Measurements from ENCODE around the gene HYAL2. TPM values are rescaled to one million over a fixed set of nuclear protein-coding genes. Genes with fewer than 3 reads are reported as not detected.

Gene HYAL2
- total RNA-seq, 6 donors from 2014 or later = 120 to 389 (median 226) TPM

DNA sequence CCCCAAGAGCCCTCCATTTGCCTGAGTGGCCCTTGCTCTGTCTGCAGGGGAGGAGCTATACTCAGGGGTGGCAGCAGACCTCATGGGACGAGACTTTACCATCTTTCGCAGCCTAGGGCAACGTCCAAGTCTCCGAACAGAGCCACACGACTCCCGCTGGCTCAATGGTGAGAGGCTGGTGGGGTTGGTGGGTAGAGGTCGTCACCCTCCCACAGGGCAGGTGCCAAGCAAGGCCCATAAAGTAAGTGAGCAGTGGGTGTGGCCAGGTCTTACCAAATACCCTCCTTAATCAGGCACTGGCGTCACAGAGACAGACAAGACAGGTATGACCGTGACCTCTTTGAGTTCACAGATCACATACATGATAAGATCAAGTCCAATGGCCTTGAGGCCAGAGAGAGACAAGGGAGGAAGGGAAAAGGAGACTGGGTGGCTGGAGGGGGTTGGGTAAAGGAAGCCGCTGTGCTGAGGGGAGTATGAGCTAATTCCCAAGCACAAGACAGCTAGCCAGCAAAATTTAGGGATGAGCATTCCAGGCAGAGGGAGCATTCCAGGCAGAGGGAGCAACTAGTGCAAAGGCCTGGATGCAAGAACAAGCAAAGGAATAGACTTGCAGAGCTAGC is 51.1 kb downstream of the HYAL2 start:
- DNase-seq (no peak), ATAC-seq (ENCODE audit: low FRiP score in 2 of 2) (no peak)
- Histone ChIP-seq H3K4me3 (no peak overlapping the region), H3K4me1 (peaks cover 52 to 85% (median 61%) of the 10 kb centered on the region in 4 donors), H3K27ac (peak overlapping the region in 3 of 4 donors; percentile 26 to 98 (median 88)), H3K9me3 (no peaks in the 10 kb centered on the region), H3K27me3 (peaks cover 0 to 13% (median 5%) of the 10 kb centered on the region in 4 donors), H3K36me3 (peaks cover 0 to 15% (median 7%) of the 10 kb centered on the region in 4 donors)
- TF ChIP-seq EP300 (IDR thresholded peaks at IDR 0.05) (no peak), POLR2AphosphoS5 (IDR thresholded peaks at IDR 0.05) (no peak), POLR2A (IDR thresholded peaks at IDR 0.05) (no peak)
- TF ChIP-seq, protein P1, sequence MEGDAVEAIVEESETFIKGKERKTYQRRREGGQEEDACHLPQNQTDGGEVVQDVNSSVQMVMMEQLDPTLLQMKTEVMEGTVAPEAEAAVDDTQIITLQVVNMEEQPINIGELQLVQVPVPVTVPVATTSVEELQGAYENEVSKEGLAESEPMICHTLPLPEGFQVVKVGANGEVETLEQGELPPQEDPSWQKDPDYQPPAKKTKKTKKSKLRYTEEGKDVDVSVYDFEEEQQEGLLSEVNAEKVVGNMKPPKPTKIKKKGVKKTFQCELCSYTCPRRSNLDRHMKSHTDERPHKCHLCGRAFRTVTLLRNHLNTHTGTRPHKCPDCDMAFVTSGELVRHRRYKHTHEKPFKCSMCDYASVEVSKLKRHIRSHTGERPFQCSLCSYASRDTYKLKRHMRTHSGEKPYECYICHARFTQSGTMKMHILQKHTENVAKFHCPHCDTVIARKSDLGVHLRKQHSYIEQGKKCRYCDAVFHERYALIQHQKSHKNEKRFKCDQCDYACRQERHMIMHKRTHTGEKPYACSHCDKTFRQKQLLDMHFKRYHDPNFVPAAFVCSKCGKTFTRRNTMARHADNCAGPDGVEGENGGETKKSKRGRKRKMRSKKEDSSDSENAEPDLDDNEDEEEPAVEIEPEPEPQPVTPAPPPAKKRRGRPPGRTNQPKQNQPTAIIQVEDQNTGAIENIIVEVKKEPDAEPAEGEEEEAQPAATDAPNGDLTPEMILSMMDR (IDR thresholded peaks at IDR 0.05) = no peak
- 67 to 68% methylated on average over 3 to 10 of the region's 10 CpGs for WGBS, 2 donors

DNA sequence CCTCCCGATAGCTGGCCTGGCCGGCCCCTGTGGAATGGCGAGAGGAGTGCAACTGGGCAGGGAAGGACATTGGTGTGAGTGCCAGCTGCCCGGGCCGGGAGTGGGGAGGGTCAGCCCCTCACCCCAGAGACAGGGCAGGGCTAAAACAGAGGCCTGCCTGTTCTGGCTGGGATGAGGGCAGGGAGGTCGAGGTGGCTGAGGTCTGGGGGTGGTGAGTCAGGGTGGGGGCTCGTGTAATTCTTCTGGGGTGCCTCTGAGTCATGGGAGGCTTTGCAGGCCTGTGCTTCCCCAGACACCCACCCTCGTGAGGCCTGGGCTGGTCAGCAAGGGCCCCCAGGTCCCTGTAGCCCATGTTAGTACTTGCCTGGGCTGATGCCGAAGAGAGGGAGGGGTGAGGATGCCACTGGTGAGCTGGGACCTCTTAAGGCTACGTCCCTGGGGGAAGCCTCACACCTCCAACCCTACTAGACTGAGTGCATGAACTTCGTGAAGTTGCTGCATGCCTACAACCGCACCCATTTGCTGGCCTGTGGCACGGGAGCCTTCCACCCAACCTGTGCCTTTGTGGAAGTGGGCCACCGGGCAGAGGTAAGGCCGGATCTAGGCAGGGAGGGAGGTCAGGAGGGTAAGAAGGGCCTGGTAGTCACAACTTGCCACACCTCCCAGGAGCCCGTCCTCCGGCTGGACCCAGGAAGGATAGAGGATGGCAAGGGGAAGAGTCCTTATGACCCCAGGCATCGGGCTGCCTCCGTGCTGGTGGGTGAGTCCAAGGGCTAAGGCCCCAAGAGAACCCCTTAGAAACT is 51.9 kb downstream of the HYAL2 start:
- Histone ChIP-seq H3K36me3 (peaks cover 0 to 7% (median 3%) of the 10 kb centered on the region in 4 donors), H3K27me3 (peaks cover 0 to 12% (median 5%) of the 10 kb centered on the region in 4 donors), H3K9me3 (no peaks in the 10 kb centered on the region), H3K4me1 (peaks cover 59 to 90% (median 69%) of the 10 kb centered on the region in 4 donors), H3K4me3 (peak overlapping the region in 2 of 4 donors; percentile 43 to 57), H3K27ac (peak overlapping the region; percentile 1 to 98 (median 92))
- WGBS, 2 donors = 77 to 90% methylated on average over 13 to 19 of the region's 19 CpGs
- DNase-seq (no peak), ATAC-seq (ENCODE audit: low FRiP score in 2 of 2) (no peak)
- TF ChIP-seq POLR2AphosphoS5 (IDR thresholded peaks at IDR 0.05) = no peak
- TF ChIP-seq, protein P1 (IDR thresholded peaks at IDR 0.05) = no peak
- TF ChIP-seq POLR2A (IDR thresholded peaks at IDR 0.05) = no peak
- no peak for TF ChIP-seq EP300 (IDR thresholded peaks at IDR 0.05)

DNA sequence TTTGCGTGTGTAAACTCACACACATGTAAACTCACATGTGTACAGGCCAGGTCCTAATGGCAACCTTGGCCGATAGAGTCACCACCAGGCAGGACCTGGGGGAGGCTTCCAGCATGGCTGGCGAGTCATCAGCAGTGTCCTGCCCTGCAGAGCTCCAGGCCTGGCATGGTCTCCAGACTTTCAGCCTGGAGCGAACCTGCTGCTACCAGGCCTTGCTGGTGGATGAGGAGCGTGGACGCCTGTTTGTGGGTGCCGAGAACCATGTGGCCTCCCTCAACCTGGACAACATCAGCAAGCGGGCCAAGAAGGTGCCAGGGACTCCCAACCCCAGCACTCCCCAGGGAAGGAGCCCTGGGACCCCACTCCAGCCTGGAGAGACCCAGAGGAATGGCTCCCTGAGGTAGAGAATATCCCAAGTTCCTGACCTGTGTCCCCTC is 52.5 kb downstream of the HYAL2 start:
- peaks cover 0 to 6% (median 2%) of the 10 kb centered on the region in 4 donors for H3K27me3 ChIP-seq
- peaks cover 65 to 91% (median 73%) of the 10 kb centered on the region in 4 donors for H3K4me1 ChIP-seq
- H3K9me3 ChIP-seq = no peaks in the 10 kb centered on the region
- no peak for TF ChIP-seq POLR2A (IDR thresholded peaks at IDR 0.05)
- TF ChIP-seq EP300 (IDR thresholded peaks at IDR 0.05) = no peak
- TF ChIP-seq, protein P1 (IDR thresholded peaks at IDR 0.05) = no peak
- no peak for TF ChIP-seq POLR2AphosphoS5 (IDR thresholded peaks at IDR 0.05)
- peak overlapping the region in 3 of 4 donors; percentile 88 to 98 (median 96) for H3K27ac ChIP-seq
- 76 to 97% methylated on average over 2 to 6 of the region's 8 CpGs for WGBS, 2 donors
- no peak for ATAC-seq (ENCODE audit: low FRiP score in 2 of 2)
- peak overlapping the region in 2 of 4 donors; percentile 43 to 57 for H3K4me3 ChIP-seq
- no peak for DNase-seq
- peaks cover 0 to 2% (median 0%) of the 10 kb centered on the region in 4 donors for H3K36me3 ChIP-seq

DNA sequence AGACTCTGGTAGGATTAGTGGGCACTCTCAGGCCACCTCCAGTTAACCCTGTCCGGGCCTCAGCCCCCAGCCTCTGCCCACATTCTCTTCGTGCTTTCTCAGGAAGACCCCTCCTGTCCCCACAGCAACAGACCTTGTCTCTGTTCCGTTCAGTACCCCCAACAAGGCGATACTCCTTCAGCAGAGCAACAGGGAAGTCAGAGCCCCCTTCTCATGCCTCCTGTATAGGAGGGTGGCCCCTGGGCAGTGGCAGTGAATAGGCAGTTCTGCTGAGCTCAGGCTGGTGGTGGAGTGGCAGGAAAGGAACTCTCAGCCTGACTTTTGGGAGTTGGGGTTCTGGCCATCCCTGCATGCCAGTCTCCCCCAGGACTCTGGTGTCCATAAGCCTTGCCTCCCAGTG is 53.1 kb downstream of the HYAL2 start:
- Histone ChIP-seq H3K27me3 (peaks cover 0 to 4% (median under 1%) of the 10 kb centered on the region in 4 donors), H3K27ac (peak overlapping the region; percentile 84 to 98 (median 92)), H3K9me3 (no peaks in the 10 kb centered on the region), H3K36me3 (no peaks in the 10 kb centered on the region), H3K4me1 (peaks cover 68 to 92% (median 76%) of the 10 kb centered on the region in 4 donors), H3K4me3 (peak overlapping the region in 3 of 4 donors; percentile 23 to 57 (median 43))
- ATAC-seq (ENCODE audit: low FRiP score in 2 of 2) (no peak), DNase-seq (no peak)
- TF ChIP-seq EP300 (IDR thresholded peaks at IDR 0.05) = no peak
- no peak for TF ChIP-seq POLR2A (IDR thresholded peaks at IDR 0.05)
- no peak for TF ChIP-seq POLR2AphosphoS5 (IDR thresholded peaks at IDR 0.05)
- TF ChIP-seq, protein P1 (IDR thresholded peaks at IDR 0.05) = no peak
- 66 to 72% methylated on average over 4 of the region's 4 CpGs for WGBS, 2 donors

All from upper lobe of left lung (tissue), 6 donors.